HG02623 (cell line): ENCODE results near the gene CAV1.

ENCODE experiments used
- ATAC-seq: cut with Tn5 transposase; IDR thresholded peaks from one replicate; pipeline ENCODE4 v1.9.1; 2021; ENCODE audit warnings: moderate library complexity; ENCODE audit not compliant: unreplicated experiment

The CAV1 gene

DNA sequence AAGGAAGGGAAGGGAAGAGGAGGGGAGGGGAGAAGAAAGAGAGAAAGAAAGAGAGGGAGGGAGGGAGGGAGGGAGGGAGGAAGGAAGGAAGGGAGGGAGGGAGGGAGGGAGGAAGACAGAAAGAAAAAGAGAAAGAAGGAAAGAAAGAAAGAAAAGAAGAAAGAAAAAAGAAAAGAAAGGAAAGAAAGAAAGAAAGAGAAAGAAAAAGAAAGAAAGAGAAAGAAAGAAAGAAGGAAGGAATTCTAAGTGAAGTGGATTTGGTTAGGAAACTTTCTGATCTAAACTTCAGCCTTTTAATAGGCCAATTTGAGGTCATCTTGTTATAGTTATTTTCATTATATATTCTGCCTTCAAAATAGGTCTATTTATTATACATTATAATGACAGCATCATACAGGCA is 21.0 kb upstream of the CAV1 start:
- ATAC-seq, result no peak

GRCh38 chr7:116505278-116505677 is 19.6 kb upstream of the CAV1 start:
- ATAC-seq, result no peak

DNA sequence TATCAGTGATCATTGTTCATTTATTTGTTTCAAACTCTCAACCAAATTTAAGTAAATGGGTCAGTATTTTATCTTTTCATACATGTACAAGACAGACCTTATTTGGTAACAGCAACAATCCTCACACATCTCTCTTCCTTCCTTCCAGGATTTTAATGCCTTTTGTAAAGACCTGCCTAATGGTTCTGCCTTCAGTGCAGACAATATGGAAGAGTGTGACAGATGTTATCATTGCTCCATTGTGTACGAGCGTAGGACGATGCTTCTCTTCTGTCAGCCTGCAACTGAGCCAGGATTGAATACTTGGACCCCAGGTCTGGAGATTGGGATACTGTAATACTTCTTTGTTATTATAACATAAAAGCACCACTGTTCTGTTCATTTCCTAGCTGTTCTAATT is 19.0 kb upstream of the CAV1 start:
- ATAC-seq, result no peak

DNA sequence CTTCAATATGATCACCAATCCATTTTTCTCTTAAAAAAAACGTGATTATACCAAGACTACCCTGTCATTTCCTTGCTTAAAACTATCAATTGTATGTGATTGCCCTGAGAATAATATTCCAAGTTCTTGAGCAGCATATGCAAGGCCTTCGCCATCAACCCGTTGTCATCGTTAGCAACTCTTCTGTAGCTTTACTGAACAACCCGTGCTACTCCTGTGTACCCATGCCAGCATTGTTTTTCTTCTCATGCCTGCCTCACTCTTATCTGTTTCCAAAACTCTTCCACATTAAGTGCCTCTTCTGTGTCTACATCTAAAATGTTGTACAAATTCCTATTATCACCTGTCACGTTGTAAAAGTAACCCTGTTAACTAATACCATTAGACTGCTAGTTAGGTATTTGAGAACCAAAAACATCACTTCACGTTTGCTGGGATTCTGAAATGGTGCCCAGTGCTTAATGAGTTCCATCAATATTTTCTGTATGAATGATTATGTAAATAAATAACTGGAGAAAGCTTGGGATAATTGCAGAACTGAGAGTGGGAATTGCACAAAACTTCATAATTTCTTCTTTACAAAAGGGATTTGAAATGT is 14.8 kb upstream of the CAV1 start:
- ATAC-seq, result no peak

- ATAC-seq, result no peak
These were observed 14.0 kb upstream of the CAV1 start for GRCh38 chr7:116510795-116511194.

DNA sequence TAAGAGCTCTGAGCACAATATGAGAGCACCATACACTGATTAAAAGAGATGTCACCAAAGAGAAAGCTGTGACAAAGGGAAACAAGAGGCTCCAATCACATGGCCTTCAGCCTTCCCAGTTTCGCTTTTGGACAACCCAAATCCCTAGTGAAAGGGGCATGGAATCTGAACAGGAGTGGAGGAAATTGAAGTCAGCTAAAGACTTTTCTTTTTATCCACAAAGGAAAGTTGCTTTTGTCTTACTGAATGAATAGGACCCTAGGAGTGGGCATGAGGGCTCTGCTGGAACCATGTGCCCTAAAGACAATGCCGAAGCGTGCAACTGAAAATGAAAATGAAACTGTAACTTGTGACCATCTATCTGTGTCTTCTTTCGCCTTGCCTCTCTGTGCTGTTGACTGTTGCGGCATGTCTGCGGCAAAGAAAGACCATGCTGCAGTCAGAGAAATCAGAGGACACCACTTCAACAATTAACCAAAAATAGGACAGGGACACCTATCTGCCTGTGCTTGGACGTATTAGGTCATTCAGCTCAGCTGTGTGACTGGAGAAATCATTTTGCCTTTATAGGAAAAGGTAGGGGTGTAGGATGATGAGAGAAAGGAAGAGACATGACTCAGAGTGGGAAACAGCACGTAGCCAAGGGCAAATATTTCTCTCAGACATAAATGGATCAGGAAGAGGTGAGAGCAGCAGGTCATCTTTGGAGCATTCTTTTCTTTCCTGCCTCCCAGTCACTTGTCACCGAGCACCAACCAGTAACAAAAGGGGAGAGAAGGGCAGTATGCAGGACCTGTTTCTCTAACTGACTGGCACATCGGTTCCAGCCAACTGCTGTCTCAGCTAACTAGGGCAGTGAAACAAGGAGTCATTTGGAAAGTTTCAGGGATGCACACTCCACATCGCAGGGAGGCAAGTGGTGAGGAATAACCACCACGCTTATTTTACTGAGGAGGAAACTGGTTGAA is 13.0 kb upstream of the CAV1 start:
- ATAC-seq, result peak; percentile 99

GRCh38 chr7:116512520-116513188 is 12.2 kb upstream of the CAV1 start:
- ATAC-seq, result no peak

DNA sequence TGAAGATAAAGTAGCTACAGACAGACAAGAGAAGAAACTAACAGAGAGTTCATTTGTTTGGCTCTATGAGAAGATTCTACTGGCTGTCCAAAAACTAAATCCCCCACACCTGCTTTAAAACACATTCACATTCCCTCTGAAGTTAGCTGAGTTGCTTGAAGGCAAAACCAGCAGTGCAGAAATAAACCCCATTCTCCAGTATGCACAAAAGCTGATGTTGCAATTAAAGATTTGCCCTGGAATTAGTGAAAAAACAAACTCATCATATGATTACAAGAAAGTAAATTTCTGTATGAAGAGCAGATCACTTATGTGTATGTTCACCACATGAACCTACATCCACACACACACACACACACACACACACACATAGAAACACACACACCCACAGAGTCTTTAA is 9.3 kb upstream of the CAV1 start:
- ATAC-seq, result no peak

GRCh38 chr7:116516324-116516723 is 8.5 kb upstream of the CAV1 start:
- ATAC-seq, result no peak

- ATAC-seq, result no peak
These were observed 7.2 kb upstream of the CAV1 start for GRCh38 chr7:116517626-116518025.

DNA sequence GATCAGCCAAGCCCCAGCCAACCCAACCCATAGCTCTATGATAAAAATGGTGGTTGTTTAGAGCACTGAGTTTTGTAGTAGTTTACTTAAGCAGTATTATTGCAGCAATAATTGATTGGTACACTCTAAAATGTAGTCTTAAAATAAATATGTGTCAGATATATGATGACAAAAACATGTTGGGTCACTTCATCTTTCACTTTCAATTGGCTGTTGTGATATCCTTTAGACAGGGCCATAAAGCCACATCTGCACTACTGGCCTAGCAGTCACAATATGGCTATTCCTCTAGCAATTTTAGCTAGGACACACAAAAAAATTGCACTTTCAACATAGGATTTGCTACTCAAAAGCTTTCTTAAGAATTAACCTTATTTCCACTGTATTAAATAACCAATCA is 5.9 kb upstream of the CAV1 start:
- no peak for ATAC-seq

DNA sequence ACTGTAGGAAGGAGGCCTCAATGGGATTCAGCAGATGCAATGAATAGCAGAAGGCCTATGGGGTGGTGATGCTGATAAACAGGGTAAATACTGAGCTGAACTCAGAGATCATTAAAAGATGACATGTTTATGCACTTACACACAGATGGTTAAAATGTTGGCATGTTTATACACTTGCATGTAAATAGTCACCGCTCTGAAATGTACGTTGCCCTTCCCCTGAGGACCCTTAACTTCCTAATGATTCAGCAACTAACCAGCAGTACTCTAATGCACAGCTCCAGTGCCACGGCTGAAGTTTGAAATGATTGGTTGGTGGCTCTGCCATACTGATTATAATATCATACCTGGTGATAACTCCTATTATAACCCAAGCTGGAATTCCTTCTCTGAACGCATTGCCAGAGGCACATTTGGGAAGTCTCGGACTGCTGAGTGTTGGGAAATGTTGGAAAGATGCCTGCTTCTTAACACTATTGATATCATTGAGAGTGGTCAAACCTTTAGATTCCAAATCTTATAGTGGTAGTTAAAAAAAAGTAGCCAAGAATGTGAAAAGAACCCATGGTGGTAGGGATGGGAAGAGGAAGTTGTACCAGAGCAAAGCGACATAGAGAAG is 3.7 kb upstream of the CAV1 start:
- ATAC-seq, result no peak

- no peak for ATAC-seq
These were observed 2.6 kb upstream of the CAV1 start for GRCh38 chr7:116522247-116522646.

DNA sequence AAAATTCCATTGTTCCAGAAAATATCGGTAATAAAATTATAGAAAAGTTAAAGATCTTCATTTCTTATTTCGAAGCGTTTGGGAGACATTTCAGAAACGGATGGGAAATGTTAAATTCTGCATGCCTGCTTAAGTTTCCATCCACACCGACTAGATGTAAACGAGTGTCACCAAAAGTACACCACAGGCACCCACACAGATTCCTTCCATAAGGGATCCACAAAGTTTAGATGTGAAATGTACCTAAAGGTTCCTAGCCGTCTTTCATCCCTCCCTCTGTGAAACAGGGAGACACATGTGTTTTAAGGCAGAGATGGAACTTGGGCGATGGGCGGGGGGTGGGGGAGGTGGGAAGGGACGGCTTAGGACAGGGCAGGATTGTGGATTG is 621 bp upstream of the CAV1 start:
- no peak for ATAC-seq

DNA sequence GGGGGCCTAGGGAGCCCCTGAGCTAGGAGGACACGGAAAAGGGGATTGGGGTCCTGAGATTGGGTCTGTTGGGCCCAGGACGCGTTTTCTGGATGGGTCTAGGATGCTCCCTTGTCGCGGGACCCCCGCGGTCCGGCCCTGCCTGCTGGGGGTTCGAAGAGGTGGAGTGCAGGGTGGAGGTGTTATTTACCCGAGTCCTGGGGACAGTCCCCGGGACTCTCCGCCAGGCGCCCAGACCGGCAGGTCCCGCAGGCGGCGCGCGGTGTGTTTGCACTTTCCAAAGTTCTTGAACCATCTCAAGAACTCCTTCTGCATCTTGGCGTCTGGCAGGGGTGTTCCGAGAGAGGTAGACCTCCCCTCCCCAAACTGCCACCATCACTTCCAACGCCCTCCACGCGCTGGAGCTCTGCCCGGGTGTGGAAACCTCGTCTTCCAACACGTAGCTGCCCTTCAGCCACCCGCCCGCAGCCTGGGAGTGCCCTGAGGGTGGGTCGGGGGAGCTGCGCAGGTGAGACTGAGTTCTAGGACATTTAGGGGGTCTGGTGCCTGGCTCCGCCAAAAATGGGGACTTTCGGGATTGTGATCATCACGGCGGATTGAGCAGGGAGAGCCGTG is 569 bp downstream of the CAV1 start:
- no peak for ATAC-seq

DNA sequence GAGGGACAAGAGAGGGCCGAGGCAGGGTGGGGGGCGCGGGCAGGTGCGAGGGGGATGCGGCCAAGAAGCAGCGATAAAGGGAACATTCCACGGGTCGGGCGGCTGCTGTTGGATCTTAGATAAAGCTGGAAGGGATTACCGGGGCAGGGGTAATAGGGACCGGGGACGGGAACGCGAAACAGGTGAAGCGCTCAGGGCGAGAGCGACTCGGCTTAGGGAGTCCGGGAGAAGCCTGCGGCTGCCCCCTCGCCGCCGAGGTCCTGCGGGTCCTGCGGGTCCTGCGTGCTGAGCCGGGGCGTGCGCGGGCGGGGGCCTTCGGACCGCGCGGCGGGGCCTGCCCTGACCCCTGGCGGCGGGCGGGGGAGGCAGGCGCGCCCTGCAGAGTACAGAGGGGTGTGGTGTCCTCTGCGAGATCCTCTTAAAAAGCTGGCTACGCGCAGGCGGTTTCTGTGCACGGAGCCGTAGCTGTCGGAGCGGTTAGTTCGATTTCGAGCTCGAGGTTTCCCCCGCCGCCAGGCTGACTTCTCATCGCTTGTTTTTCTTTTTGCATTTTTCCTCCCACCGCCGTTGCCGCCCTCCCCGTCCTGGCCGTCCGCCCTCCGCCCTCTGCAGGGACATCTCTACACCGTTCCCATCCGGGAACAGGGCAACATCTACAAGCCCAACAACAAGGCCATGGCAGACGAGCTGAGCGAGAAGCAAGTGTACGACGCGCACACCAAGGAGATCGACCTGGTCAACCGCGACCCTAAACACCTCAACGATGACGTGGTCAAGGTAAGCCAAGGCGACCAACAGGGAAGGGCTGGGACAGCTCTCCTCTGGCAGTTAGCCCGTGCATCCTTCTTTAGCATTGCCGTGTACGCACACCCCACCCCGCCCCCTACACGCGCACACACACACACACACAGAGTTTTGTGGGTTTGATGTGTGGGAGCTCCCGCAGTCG is 1.4 kb downstream of the CAV1 start:
- peak; percentile 91 for ATAC-seq

GRCh38 chr7:116526897-116527296 is 2.1 kb downstream of the CAV1 start:
- no peak for ATAC-seq

DNA sequence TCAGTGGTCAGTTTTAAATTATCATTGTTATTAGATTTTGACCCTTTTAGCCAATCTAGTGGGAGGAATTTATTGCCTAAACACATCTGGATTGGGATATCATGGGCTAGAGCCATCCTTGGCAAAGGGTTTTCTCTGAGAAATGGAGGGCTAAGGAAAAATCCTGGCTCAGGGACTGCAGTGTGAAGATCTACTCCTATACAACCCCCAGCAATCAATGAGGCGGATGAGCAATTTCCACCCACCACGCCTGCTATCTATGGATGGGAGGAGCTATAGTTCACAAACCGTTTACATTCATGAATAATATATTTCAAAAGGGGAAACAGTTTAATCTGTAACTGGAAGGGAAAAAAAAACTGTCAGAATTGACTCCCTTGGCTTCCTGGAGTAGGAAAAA is 2.7 kb downstream of the CAV1 start:
- ATAC-seq, result no peak

GRCh38 chr7:116528008-116528789 is 3.4 kb downstream of the CAV1 start:
- no peak for ATAC-seq
